Keratinocyte (primary cell): ENCODE results near the gene USB1. TPM values are rescaled to one million over a fixed set of nuclear protein-coding genes. Genes with fewer than 3 reads are reported as not detected.

Source experiments
- DNase-seq: peaks from one replicate; pipeline ENCODE4 v3.0.0-alpha.2; 2011; ENCODE audit warnings: low read depth, missing footprints, low spot score
- FAIRE-seq: peaks from 2 replicates; lab custom pipeline; 2011; peaks lifted over from hg19 to GRCh38; lab: Jason Lieb, UNC
- H2AFZ ChIP-seq: 2 replicates; pipeline ENCODE4 v1.6.0; 2012; ENCODE audit warnings: low read length, control low read depth, inconsistent platforms; ENCODE audit not compliant: control insufficient read depth
- H3K27ac ChIP-seq: 2 replicates; pipeline ENCODE4 v1.5.1; 2011; ENCODE audit warnings: low read length; ENCODE audit not compliant: control insufficient read depth, insufficient read depth
- H3K27me3 ChIP-seq: 3 replicates; pipeline ENCODE4 v1.6.0; 2011; ENCODE audit warnings: low read length; ENCODE audit not compliant: control insufficient read depth, insufficient read depth; ENCODE audit errors: extremely low read depth
- H3K36me3 ChIP-seq, 2 experiments: 2 replicates in 1 of 2; 3 replicates in 1 of 2; pipeline ENCODE4 v1.5.1; 2011; ENCODE audit warnings: low read length in 2 of 2, mild to moderate bottlenecking in 1 of 2; ENCODE audit not compliant: control insufficient read depth in 2 of 2, insufficient read depth in 2 of 2; ENCODE audit errors: extremely low read depth in 1 of 2
- H3K4me1 ChIP-seq: 3 replicates; pipeline ENCODE4 v1.5.1; 2011; ENCODE audit warnings: low read length; ENCODE audit not compliant: control insufficient read depth, insufficient read depth; ENCODE audit errors: extremely low read depth
- H3K4me2 ChIP-seq: 3 replicates; pipeline ENCODE4 v1.6.0; 2011; ENCODE audit warnings: low read depth, low read length; ENCODE audit not compliant: control insufficient read depth, insufficient read depth; ENCODE audit errors: extremely low read depth
- H3K4me3 ChIP-seq, 3 experiments: fragments of 200-600 bp in 1 of 3; sonication (generic) in 1 of 3; 2 replicates in 2 of 3; 3 replicates in 1 of 3; pipeline ENCODE4 v1.5.1; 2011 to 2016; ENCODE audit warnings: low read length in 3 of 3, mild to moderate bottlenecking in 3 of 3, control low read depth in 2 of 3, inconsistent platforms in 1 of 3, low read depth in 1 of 3, mixed read lengths in 1 of 3, mixed run types in 1 of 3, moderate library complexity in 1 of 3; ENCODE audit not compliant: control insufficient read depth in 2 of 3, insufficient read depth in 2 of 3; ENCODE audit errors: extremely low read depth in 1 of 3
- H3K79me2 ChIP-seq: 2 replicates; pipeline ENCODE4 v1.6.0; 2012; ENCODE audit warnings: low read length; ENCODE audit not compliant: control insufficient read depth, insufficient read depth
- H3K9ac ChIP-seq: 3 replicates; pipeline ENCODE4 v1.6.0; 2011; ENCODE audit warnings: low read length; ENCODE audit not compliant: control insufficient read depth, insufficient read depth; ENCODE audit errors: extremely low read depth
- H3K9me1 ChIP-seq: 3 replicates; pipeline ENCODE4 v1.6.0; 2011; ENCODE audit warnings: low read length; ENCODE audit not compliant: control insufficient read depth, insufficient read depth; ENCODE audit errors: extremely low read depth
- H3K9me3 ChIP-seq: 2 replicates; pipeline ENCODE4 v1.5.1; 2012; ENCODE audit warnings: low read depth, low read length; ENCODE audit not compliant: control insufficient read depth
- H4K20me1 ChIP-seq: 3 replicates; pipeline ENCODE4 v1.6.0; 2011; ENCODE audit warnings: low read length; ENCODE audit not compliant: control insufficient read depth, insufficient read depth; ENCODE audit errors: extremely low read depth
- EZH2 ChIP-seq: IDR thresholded peaks from one replicate; pipeline ENCODE4 v1.6.1; 2012; ENCODE audit warnings: inconsistent platforms, mild to moderate bottlenecking, low read length, moderate library complexity
- dilution Hi-C: fragments of 300-500 bp; cut with MboI; formaldehyde crosslinking; loops from one replicate; pipeline ENCODE4 v1.7.0; 2020; ENCODE audit warnings: low sequenced_read_pairs; ENCODE audit not compliant: extremely low pct_ligation_motif_present
- polyA plus RNA-seq, 5 experiments: library from polyadenylated mRNA; depleted of rRNA in 3 of 5; stranded (reverse) in 3 of 5; stranded (forward) in 1 of 5; unstranded in 1 of 5; fragments of >200 nt; gene quantifications; 1 replicate in 1 of 5; 2 replicates in 3 of 5; 3 replicates in 1 of 5; pipeline versions ENCODE4 v1.2.1 to v1.2.3, GENCODE V29; 2011 to 2012; ENCODE audit warnings: missing spikeins in 2 of 5, low read depth in 1 of 5, low replicate concordance in 1 of 5
- TF ChIP-seq, protein P1 (sequence below), 3 experiments: IDR thresholded peaks in 1 of 3; conservative IDR thresholded peaks in 1 of 3; optimal IDR thresholded peaks in 1 of 3; 2 replicates in 2 of 3; 3 replicates in 1 of 3; pipeline versions ENCODE3 to v1.5.1; 2011; ENCODE audit warnings: low read length in 3 of 3, mild to moderate bottlenecking in 3 of 3, moderate library complexity in 2 of 3, control low read depth in 1 of 3, inconsistent platforms in 1 of 3; ENCODE audit not compliant: insufficient read depth in 2 of 3; ENCODE audit errors: extremely low read depth in 1 of 3

The USB1 gene
- polyA plus RNA-seq, 1 donor (not counting 4 experiments of a cell fraction or from before 2014, with no cell fraction given), result 63.5 TPM

GRCh38 chr16:58036943-58037342 is 35.7 kb downstream of the USB1 start:
- no peaks in the 10 kb centered on the region for H4K20me1 ChIP-seq
- H3K4me2 ChIP-seq, result no peak overlapping the region
- FAIRE-seq, result no peak
- H3K9ac ChIP-seq, result no peak overlapping the region
- H3K79me2 ChIP-seq, result no peaks in the 10 kb centered on the region
- H3K9me3 ChIP-seq, result no peaks in the 10 kb centered on the region
- H3K27me3 ChIP-seq, result no peaks in the 10 kb centered on the region
- no peak overlapping the region for H2AFZ ChIP-seq
- no peak overlapping the region for H3K4me3 ChIP-seq
- no peak overlapping the region for H3K27ac ChIP-seq
- dilution Hi-C loops, result no loop called here
- DNase-seq, result no peak
- H3K4me1 ChIP-seq, result no peaks in the 10 kb centered on the region
- H3K9me1 ChIP-seq, result no peaks in the 10 kb centered on the region
- TF ChIP-seq, protein P1, sequence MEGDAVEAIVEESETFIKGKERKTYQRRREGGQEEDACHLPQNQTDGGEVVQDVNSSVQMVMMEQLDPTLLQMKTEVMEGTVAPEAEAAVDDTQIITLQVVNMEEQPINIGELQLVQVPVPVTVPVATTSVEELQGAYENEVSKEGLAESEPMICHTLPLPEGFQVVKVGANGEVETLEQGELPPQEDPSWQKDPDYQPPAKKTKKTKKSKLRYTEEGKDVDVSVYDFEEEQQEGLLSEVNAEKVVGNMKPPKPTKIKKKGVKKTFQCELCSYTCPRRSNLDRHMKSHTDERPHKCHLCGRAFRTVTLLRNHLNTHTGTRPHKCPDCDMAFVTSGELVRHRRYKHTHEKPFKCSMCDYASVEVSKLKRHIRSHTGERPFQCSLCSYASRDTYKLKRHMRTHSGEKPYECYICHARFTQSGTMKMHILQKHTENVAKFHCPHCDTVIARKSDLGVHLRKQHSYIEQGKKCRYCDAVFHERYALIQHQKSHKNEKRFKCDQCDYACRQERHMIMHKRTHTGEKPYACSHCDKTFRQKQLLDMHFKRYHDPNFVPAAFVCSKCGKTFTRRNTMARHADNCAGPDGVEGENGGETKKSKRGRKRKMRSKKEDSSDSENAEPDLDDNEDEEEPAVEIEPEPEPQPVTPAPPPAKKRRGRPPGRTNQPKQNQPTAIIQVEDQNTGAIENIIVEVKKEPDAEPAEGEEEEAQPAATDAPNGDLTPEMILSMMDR (optimal IDR thresholded peaks at IDR 0.05 in 1 of 3, IDR thresholded peaks at IDR 0.05 in 1 of 3, conservative IDR thresholded peaks at IDR 0.05 in 1 of 3; ENCODE audit: extremely low read depth in 1 of 3, insufficient read depth in 2 of 3, low read length in 3 of 3), result no peak
- no peak for TF ChIP-seq EZH2
- H3K36me3 ChIP-seq, result peaks cover 0 to 4% of the 10 kb centered on the region in 2 experiments

DNA sequence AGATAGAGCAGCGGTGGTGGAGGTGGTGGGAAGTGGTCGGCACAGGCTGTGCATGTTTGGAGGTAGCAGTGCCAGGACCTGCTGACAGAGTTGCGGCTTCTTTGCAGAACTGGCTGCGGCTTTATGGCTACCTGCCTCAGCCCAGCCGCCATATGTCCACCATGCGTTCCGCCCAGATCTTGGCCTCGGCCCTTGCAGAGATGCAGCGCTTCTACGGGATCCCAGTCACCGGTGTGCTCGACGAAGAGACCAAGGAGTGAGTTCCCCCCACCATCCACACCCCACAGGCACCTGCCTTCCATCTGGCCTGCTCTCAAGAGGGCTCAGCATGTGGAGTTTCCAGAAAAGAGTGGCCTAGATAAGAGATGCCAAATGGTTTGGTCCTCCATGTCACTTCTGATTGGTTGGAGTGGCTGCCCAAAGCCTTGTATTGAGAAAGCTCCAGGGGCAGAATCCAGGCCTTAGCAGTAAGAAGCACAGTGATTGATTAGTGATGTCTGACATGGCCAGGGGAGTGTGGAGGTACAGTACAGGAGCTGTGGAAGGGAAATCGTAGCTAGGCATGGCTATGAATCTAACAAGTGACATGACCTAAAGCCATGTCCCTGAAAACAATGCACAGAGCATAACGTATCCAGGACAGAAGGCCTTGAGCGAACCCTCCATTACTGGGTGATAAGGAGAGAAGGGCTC is 36.3 kb downstream of the USB1 start:
- H3K9me1 ChIP-seq, result no peaks in the 10 kb centered on the region
- H3K36me3 ChIP-seq, result peaks cover 0 to 6% of the 10 kb centered on the region in 2 experiments
- H3K27me3 ChIP-seq, result no peaks in the 10 kb centered on the region
- H3K79me2 ChIP-seq, result no peaks in the 10 kb centered on the region
- no peak overlapping the region for H2AFZ ChIP-seq
- no peak overlapping the region for H3K27ac ChIP-seq
- no peak overlapping the region for H3K9ac ChIP-seq
- dilution Hi-C loops, result no loop called here
- no peak overlapping the region for H3K4me3 ChIP-seq
- FAIRE-seq, result no peak
- TF ChIP-seq EZH2, result no peak
- TF ChIP-seq, protein P1 (optimal IDR thresholded peaks at IDR 0.05 in 1 of 3, IDR thresholded peaks at IDR 0.05 in 1 of 3, conservative IDR thresholded peaks at IDR 0.05 in 1 of 3; ENCODE audit: extremely low read depth in 1 of 3, insufficient read depth in 2 of 3, low read length in 3 of 3), result no peak
- H3K4me2 ChIP-seq, result no peak overlapping the region
- no peaks in the 10 kb centered on the region for H4K20me1 ChIP-seq
- H3K9me3 ChIP-seq, result no peaks in the 10 kb centered on the region
- no peaks in the 10 kb centered on the region for H3K4me1 ChIP-seq
- no peak for DNase-seq
